HepG2 (cell line): ENCODE data around the gene HSPA1L. TPM values are rescaled to one million over a fixed set of nuclear protein-coding genes. Genes with fewer than 3 reads are reported as not detected.

Experiments used
- NKX3-1 ChIP-seq: sonication (generic); formaldehyde crosslinking; IDR thresholded peaks from 2 replicates; pipeline ENCODE4 v1.5.0; 2020; ENCODE audit warnings: missing genetic modification reagents
- ZNF234 ChIP-seq: sonication (generic); formaldehyde crosslinking; conservative IDR thresholded peaks from 2 replicates; pipeline ENCODE4 v1.5.1; 2020; ENCODE audit warnings: mild to moderate bottlenecking, missing genetic modification reagents
- ZNF331 ChIP-seq: sonication (generic); formaldehyde crosslinking; IDR thresholded peaks from 2 replicates; pipeline ENCODE4 v1.4.0; 2020; ENCODE audit warnings: missing genetic modification reagents
- ZNF430 ChIP-seq: sonication (generic); formaldehyde crosslinking; IDR thresholded peaks from 2 replicates; pipeline ENCODE4 v1.9.0; 2021; ENCODE audit warnings: mild to moderate bottlenecking, missing genetic modification reagents
- polyA plus RNA-seq, 8 experiments: library from polyadenylated mRNA; depleted of rRNA in 3 of 8; stranded (reverse) in 7 of 8; unstranded in 1 of 8; fragments of >200 nt; fragmentation: Illumina TruSeq in 4 of 8; extraction: Trizol in 4 of 8; gene quantifications; 2 replicates each; pipeline versions ENCODE4 v1.2.1 to v1.2.3, GENCODE V29; 2011 to 2016; ENCODE audit warnings: low read depth in 4 of 8, missing spikeins in 1 of 8, mixed read lengths in 1 of 8; ENCODE audit not compliant: insufficient read depth in 1 of 8
- total RNA-seq, 5 experiments: library from RNA; depleted of rRNA; stranded (reverse); fragments of >200 nt; fragmentation: Illumina TruSeq; extraction: Trizol; gene quantifications; 2 replicates each; pipeline ENCODE4 v1.2.3, GENCODE V29; 2016; ENCODE audit warnings: low read depth in 1 of 5
- TF ChIP-seq, protein P1 (sequence below), 2 experiments: IDR thresholded peaks; 2 replicates each; pipeline ENCODE4 v1.6.1; 2011 to 2012; ENCODE audit warnings: low read length in 2 of 2, borderline replicate concordance in 1 of 2, low read depth in 1 of 2, mild to moderate bottlenecking in 1 of 2, moderate library complexity in 1 of 2
- TF ChIP-seq, protein P2 (sequence below): sonication (generic); formaldehyde crosslinking; IDR thresholded peaks from 2 replicates; pipeline ENCODE4 v1.4.0; 2020; ENCODE audit warnings: missing genetic modification reagents
- TF ChIP-seq, protein P3 (sequence below): fragments of 450-650 bp; IDR thresholded peaks from 2 replicates; pipeline ENCODE4 v1.6.1; 2017; ENCODE audit warnings: mild to moderate bottlenecking

HSPA1L gene
- total and polyA plus RNA-seq, 2 of the 13 experiments (the other 11 are each of a cell fraction or from before 2014, with no cell fraction given) = 0.55 to 1.0 TPM

DNA sequence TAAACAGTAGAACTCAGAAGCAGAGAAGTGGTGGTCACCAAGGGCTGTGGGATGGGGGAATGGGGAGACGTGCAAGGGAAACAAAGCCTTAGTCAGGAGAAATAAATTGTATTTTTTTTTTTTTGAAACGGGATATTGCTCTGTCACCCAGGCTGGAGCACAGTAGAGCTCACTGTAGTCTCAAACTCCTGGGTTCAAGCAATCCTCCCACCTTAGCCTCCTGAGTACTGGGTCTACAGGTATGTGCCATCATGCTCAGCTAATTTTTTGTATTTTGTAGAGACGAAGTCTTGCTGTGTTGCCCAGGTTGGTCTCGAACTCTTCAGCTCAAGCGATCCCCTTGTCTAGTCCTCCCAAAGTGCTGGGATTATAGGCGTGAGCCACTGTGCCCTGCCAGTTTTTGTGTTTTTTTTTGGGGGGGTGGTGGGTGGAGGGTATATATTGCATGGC lies 15.8 kb upstream of the HSPA1L start (continued):
- TF ChIP-seq, protein P1, sequence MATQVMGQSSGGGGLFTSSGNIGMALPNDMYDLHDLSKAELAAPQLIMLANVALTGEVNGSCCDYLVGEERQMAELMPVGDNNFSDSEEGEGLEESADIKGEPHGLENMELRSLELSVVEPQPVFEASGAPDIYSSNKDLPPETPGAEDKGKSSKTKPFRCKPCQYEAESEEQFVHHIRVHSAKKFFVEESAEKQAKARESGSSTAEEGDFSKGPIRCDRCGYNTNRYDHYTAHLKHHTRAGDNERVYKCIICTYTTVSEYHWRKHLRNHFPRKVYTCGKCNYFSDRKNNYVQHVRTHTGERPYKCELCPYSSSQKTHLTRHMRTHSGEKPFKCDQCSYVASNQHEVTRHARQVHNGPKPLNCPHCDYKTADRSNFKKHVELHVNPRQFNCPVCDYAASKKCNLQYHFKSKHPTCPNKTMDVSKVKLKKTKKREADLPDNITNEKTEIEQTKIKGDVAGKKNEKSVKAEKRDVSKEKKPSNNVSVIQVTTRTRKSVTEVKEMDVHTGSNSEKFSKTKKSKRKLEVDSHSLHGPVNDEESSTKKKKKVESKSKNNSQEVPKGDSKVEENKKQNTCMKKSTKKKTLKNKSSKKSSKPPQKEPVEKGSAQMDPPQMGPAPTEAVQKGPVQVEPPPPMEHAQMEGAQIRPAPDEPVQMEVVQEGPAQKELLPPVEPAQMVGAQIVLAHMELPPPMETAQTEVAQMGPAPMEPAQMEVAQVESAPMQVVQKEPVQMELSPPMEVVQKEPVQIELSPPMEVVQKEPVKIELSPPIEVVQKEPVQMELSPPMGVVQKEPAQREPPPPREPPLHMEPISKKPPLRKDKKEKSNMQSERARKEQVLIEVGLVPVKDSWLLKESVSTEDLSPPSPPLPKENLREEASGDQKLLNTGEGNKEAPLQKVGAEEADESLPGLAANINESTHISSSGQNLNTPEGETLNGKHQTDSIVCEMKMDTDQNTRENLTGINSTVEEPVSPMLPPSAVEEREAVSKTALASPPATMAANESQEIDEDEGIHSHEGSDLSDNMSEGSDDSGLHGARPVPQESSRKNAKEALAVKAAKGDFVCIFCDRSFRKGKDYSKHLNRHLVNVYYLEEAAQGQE (IDR thresholded peaks at IDR 0.05; ENCODE audit: borderline replicate concordance in 1 of 2, low read depth in 1 of 2, low read length in 2 of 2) = no peak
- TF ChIP-seq ZNF234 (CRISPR knock-in tag) (no peak), ZNF430 (CRISPR knock-in tag) (0 out of 2 replicates have a peak, but pooled peaks have one; percentile 44), ZNF331 (CRISPR knock-in tag) (no peak), NKX3-1 (CRISPR knock-in tag) (0 out of 2 replicates have a peak, but pooled peaks have one; percentile 31)
- TF ChIP-seq, protein P2, sequence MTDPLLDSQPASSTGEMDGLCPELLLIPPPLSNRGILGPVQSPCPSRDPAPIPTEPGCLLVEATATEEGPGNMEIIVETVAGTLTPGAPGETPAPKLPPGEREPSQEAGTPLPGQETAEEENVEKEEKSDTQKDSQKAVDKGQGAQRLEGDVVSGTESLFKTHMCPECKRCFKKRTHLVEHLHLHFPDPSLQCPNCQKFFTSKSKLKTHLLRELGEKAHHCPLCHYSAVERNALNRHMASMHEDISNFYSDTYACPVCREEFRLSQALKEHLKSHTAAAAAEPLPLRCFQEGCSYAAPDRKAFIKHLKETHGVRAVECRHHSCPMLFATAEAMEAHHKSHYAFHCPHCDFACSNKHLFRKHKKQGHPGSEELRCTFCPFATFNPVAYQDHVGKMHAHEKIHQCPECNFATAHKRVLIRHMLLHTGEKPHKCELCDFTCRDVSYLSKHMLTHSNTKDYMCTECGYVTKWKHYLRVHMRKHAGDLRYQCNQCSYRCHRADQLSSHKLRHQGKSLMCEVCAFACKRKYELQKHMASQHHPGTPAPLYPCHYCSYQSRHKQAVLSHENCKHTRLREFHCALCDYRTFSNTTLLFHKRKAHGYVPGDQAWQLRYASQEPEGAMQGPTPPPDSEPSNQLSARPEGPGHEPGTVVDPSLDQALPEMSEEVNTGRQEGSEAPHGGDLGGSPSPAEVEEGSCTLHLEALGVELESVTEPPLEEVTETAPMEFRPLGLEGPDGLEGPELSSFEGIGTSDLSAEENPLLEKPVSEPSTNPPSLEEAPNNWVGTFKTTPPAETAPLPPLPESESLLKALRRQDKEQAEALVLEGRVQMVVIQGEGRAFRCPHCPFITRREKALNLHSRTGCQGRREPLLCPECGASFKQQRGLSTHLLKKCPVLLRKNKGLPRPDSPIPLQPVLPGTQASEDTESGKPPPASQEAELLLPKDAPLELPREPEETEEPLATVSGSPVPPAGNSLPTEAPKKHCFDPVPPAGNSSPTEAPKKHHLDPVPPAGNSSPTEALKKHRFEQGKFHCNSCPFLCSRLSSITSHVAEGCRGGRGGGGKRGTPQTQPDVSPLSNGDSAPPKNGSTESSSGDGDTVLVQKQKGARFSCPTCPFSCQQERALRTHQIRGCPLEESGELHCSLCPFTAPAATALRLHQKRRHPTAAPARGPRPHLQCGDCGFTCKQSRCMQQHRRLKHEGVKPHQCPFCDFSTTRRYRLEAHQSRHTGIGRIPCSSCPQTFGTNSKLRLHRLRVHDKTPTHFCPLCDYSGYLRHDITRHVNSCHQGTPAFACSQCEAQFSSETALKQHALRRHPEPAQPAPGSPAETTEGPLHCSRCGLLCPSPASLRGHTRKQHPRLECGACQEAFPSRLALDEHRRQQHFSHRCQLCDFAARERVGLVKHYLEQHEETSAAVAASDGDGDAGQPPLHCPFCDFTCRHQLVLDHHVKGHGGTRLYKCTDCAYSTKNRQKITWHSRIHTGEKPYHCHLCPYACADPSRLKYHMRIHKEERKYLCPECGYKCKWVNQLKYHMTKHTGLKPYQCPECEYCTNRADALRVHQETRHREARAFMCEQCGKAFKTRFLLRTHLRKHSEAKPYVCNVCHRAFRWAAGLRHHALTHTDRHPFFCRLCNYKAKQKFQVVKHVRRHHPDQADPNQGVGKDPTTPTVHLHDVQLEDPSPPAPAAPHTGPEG (CRISPR knock-in tag) = 0 out of 2 replicates have a peak, but pooled peaks have one; percentile 27
- TF ChIP-seq, protein P3, sequence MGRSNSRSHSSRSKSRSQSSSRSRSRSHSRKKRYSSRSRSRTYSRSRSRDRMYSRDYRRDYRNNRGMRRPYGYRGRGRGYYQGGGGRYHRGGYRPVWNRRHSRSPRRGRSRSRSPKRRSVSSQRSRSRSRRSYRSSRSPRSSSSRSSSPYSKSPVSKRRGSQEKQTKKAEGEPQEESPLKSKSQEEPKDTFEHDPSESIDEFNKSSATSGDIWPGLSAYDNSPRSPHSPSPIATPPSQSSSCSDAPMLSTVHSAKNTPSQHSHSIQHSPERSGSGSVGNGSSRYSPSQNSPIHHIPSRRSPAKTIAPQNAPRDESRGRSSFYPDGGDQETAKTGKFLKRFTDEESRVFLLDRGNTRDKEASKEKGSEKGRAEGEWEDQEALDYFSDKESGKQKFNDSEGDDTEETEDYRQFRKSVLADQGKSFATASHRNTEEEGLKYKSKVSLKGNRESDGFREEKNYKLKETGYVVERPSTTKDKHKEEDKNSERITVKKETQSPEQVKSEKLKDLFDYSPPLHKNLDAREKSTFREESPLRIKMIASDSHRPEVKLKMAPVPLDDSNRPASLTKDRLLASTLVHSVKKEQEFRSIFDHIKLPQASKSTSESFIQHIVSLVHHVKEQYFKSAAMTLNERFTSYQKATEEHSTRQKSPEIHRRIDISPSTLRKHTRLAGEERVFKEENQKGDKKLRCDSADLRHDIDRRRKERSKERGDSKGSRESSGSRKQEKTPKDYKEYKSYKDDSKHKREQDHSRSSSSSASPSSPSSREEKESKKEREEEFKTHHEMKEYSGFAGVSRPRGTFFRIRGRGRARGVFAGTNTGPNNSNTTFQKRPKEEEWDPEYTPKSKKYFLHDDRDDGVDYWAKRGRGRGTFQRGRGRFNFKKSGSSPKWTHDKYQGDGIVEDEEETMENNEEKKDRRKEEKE = no peak
